Measurements from ENCODE around the gene SMIM14.
"Not testable (repeated sequence)": the region's sequence is repeated elsewhere in the genome, so short reads cannot be mapped to it uniquely, and the experiment has no call there.

The SMIM14 gene

DNA sequence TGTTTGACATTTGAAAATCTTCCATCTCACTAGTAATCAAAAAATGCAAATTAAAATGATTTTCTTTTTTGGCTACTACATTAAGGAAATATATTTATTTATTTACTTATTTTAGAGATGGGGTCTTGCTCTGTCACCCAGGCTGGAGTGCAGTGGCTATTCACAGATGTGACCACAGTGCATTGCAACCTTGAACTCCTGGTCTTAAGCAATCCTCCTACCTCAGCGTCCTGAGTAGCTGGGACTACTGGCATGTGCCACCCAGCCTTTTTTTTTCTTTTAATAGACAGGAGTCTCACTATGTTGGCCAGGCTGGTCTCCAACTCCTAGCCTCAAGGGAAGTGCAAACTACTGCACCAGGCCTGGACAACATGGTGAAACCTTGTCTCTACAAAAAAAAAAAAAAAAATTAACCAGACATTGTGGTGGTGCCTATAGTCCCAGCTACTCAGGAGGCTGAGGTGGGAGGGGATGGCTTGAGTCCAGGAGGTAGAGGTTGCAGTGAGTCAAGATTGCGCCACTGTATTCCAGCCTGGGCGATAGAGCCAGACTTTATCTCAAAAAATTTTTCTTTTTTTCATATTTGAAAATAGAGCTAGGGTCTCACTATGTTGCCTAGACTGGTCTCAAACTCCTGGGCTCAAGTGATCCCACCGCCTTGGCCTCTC, 4.4 kb upstream of the SMIM14 start:
- no peak for DNase-seq

DNA sequence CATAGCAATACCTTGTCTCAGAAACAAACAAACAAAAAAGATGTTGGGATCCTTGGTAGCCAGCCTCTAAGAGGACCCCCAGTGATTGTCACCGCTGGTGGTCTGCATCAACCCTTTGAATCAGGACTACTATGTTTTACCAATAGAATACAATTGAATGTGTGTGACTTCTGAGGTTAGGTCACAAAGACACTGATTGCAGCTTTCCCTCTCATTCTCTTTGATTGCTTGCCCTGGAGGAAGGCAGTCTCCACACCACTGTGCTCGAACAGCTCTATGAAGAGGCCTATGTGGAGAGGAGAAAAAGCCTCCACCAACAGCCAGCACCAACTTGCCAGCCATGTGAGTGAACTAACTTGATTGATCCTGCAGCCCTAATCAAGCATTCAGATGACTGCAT, 2.8 kb upstream of the SMIM14 start:
- no peak for DNase-seq

DNA sequence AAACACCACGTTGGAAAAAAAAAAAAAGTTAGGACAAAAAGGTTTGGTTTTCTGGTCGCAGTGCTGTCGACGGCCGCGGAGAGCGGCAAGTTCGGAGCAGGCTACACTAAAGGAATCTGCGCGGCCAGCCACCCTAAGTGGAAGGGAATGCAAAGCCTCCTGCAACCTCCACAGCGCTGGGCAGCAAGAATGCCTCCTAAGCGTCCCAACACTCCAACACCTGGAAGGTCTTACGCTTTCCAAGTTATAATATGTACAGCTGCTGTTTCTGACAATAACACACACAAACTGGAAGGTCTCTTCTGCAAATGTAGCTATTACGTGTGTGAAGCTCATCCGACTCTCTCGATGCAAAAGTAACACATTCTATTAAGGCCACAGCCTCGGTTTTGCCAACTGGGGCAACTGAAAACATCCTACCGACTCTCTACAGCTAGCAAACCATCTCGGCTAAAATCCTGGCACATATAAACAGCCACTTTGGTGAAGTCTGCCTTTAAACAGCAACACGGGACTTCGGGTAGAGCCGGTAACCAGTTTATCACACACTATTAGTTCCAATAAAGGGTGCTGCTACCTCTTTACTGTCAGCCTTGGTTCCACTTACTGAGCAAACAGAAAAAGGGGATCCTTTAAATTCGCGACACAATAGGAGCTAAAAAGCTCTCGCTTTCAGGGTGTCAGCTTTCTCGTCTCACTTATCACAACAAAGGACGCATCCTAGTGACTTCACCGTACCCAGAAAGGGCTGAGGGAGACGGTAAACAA, 895 bp downstream of the SMIM14 start:
- DNase-seq: no peak

DNA sequence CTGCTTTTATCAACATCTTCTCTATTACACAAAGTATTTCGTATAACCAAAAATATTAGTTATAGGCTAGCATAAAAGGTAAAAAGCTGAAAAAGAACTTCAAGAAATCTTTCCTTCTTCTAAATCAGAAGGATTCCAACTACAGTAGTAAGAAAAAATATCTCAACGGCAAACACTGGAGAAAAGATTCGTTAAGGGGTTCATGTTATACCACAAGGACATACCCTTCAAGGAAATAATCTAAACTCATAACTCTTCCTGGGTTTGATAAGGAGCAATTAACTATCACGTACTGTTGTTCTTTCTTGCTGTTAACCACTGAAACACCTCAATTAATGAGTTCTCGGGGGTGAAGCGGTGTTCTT, 1.5 kb downstream of the SMIM14 start:
- no peak for DNase-seq

DNA sequence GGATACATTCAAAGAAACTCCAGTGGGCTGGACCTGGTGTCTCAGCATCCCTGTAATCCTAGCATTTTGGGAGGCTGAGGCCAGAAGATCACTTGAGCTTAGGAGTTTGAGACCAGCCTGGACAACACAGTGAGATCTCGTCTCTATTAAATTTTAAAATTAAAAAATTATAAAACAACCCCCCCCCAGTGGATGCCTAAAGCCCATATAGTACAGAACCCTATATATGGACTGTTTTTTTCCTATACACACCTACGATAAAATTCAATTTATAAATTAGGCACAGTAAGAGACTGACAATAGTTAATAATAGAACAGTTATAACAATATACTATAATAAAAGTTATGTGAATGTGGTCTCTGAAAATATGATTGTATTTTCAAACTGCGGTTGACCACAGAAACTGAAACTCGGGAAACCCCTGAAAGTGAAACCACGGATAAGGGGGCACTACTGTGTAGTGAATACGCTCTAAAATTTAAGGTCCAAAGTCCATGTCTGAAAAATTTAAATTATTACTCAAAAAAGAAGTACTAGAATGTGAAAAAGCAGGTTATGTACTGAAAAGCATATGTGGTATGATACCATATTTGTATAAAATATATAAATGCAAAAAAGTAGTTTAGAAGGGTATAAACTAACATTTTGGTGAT, 2.0 kb downstream of the SMIM14 start:
- no peak for DNase-seq

DNA sequence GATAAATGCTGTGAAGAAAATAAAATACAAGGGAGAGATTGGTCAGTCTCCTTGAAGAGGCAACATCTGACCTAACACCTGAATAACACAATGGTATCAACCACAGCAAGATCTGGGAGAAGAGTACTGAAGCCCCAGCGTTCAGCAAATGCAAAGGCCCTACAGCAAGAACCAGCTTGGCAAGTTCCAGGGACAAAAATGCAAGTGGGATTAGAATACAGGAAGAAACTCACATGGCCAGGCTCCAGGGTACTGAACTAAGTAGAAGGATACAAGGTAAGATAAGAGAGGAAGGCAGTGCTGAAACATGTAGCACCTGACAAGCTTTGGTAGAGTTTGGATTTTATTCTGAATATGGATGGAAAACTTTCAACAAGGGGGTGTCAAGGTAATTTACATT, 3.6 kb downstream of the SMIM14 start:
- no peak for DNase-seq

DNA sequence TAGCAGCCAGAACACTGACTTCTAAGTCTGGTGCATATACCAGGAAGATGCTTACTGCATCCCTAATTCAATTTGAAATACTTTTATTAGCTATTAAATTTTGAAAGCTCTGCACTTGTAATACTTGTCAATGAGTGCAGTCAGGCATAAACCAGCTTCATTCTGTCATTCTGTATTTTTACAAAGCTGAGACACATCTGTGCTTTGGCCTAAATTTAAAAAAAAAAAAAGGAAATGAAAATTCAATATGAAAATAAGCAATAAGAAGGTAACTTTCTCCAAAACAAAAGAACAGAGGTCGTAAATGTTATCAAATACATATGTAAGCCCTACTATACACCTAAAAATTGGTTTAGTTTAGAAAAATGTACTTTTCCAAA, 7.0 kb downstream of the SMIM14 start:
- no peak for DNase-seq

DNA sequence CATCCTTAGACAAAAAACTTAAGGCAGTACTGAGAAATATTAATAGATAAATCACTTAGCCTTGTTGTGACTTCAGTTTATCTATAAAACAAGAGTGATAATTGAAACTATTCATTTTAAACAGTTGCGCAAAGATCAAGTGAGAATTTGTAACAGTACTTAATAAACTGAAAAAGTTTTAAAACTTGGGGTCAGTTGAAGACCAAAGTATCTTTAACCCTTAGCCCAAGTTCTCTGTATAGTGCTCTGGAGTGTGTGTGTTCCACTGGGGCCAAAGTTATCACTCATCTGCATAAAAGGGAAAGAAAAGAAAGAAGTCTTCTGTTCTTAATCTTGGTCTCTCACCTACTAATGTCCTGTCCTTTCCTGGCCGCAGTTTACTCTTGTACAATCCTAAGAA, 11.3 kb downstream of the SMIM14 start:
- no peak for DNase-seq

DNA sequence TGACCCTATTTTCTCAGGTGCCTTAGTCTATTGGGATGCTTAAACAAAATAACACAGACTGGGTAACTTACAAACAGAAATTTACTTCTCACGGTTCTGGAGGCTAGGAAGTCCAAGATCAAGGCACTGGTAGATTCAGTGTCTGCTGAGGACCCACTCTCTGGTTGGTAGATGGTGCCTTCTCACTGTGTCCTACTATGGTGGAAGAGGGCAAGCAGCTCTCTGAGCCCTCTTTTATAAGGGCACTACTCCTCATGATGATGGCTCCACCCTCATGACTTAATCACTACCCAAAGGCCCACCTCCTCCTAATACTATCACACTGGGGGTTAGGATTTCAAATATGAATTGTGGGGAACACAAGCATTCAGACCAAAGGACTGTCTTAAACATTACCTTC, 11.8 kb downstream of the SMIM14 start:
- no peak for DNase-seq

DNA sequence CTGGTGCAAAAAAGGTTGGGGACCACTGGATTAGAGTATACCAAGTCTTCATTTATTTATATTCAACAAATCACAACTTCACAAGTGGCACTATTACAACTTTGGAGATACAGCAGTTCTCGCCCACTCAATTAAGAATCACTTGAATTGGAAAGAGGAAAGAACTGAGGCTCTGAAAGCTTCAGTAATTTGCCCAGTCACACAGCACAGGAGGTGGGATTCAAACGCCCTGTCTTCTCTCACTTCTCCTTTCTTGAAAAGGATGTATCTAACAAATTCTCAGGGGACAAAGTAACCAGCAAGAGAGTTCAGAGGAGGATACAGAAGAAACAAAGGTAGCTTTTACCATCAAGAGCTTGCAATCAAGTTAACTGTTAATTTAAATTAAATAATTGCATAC, 12.4 kb downstream of the SMIM14 start:
- no peak for DNase-seq

DNA sequence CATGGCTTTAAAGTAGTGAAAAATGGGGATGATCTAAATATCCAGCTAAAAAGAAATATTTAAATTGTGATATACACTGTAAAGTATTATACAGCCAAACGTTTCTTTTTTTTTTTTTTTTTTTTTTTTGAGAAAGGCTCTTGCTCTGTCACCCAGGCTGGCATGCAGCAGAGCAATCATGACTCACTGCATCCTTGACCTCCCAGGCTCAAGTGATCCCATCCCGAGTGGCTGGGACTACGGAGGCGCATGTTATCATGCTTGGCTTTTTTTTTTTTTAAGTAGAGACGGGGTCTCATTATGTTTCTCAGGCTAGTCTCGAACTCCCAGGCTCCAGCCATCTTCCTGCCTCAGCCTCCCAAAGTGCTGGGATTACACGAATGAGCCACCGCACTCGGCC, 17.1 kb downstream of the SMIM14 start:
- DNase-seq: no peak

DNA sequence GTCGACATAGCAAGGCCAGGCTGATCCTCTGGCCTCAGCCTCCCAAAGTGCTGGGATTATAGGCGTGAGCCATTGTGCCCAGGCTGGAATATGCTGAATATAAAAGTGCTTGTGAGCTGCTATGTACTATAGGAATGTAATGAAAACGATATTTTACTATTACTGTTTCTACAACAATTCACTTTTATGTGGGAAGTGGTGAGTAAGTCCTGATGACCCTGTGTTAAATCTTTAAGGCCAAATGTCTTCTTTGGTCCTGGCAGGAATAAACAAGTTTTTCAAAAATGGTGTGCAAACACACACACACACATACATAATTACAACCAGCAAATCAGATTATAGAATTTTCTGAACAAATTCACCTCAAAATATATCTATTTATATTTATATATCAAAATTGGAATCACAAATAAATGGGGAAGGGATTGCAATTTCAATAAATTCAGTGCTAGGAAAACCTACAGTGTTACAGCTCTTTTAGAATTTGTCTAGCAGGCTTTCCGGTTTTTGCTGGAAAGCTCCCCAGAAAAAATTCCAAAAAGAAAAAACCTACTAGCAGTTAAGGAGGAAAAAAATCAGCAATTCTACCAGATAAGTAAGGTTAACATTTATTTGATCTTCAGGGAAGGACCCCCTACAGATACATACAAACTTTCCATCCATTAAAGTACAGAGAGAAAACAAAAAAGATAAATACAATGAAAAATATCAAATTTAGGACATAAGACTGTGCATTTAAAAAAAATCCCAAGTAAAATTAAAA, 17.9 kb downstream of the SMIM14 start:
- no peak for DNase-seq

DNA sequence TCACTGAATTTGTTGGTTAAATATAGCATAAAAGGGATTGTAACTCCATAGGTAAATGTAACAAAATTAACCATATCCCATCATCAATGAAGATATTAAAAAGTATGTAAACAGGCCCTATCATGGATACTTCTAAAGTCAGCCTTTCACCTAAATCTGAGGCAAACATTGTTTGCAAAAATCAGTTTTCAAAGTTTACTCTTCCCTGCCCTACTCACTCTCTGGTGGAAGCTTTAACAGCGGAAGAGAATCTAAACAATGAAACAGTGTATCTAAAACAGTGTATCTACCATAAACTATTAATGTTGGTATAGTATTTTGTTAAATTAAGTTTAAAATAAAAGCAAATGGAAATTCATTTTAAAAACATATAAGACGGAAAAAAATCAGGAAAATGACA, 21.1 kb downstream of the SMIM14 start:
- no peak for DNase-seq

DNA sequence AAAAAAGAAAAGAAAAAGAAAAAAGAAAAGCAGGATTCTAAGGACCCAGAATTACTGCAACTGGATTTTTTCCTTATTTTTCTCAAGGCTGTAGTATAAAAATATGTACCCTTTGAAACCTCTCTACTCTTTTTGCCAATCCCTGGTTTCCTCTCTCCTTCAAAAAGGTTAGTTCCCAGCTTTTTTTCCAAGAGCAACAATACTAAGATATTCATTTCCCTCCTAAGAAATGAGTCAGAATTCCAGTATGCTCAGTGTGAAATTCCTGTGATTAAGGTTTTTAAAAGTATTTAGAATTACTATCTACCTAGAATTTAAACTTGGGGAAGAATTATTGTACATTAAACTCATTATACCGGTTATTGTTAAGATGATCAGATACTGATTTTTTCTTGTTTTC, 22.0 kb downstream of the SMIM14 start:
- DNase-seq: no peak

DNA sequence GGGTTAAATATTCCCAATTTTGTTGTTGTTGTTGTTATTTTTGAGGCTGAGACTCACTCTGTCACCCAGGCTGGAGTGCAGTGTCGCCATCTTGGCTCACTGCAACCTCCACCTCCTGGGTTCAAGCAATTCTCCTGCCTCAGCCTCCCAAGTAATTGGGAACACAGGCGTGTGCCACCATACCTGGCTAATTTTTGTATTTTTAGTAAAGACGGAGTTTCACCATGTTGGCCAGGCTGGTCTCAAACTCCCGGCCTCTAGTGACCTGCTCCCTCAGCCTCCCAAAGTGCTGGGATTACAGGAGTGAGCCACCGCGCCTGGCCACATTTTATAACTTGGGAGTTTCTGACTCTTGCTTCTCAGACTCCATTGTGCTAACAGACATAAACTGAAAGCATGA, 22.6 kb downstream of the SMIM14 start:
- not testable (repeated sequence) for DNase-seq

DNA sequence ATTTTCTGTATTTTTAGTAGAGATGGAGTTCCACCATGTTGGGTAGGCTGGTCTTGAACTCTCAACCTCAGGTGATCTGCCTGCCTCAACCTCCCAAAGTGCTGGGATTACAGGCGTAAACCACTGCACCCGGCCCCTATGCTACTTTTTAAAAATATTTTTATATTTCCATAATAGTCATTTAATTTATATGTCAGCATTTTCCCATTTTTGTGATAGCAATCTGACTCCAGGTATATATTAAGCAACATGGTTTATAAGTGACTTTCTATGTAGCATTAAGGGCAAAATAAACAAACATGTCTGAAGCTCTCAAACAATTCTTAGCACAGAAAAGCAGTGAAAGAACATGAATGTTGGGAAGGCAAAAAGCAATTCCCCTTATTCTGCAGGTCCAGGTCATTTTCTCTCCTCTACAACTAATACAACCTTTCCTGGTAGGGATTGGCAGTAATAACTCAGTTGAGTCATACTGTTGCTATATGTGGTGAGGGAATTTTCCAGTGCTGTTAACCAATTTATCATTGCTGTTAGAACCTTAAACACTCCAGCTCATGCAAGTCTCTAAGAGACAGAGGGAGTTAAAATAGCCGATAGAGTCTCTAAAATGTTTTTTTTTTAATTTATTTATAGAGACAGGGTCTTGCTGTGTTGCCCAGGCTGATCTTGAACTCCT, 24.0 kb downstream of the SMIM14 start:
- DNase-seq: no peak

DNA sequence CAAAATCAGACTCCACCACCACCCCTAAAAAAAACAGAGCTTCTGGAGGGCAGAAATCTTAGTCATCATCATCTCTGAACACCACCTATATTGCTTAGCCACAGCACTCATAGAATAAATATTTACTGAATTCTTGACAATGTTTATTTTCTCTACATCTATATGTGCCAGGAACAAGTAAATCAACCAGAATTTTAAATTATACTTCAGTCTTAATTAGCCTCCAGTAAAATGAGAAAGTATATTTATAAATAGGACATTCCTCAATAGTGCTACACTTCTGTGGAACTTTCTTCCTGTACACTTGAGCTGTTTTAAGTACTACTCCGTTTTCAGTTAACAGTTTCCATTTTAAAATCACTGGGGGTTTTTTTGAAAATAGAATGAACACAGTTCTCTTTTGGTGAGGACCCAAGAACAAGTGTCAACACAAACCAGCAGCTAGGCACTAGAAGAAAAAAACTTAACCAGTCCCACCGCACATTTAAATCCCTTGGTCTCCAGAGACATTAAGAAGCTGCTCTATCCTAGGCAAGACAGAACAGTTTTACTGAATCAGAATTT, 25.5 kb downstream of the SMIM14 start:
- no peak for DNase-seq

DNA sequence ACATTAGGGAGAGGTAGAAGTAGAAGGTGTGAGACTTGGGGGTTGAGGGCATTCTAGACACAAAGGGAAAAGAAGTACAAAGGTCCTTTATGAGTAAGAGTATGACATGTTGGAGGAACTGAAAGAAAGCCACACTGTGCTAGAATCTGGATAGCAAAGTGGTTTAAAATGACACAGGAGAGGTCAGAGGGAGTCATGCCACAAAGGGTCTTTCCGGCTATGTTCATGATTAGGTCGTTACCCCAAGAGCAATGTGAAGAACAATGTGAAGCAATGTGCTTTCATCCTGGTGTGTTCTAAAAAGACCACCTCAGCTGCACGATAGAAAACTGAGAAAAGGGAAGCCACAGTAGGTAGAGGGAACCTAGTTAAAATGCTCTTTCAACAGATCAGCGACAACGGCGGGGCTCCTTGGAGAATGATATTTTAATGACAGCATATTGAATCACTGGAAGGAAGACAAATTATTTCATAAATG, 29.2 kb downstream of the SMIM14 start:
- DNase-seq: no peak

DNA sequence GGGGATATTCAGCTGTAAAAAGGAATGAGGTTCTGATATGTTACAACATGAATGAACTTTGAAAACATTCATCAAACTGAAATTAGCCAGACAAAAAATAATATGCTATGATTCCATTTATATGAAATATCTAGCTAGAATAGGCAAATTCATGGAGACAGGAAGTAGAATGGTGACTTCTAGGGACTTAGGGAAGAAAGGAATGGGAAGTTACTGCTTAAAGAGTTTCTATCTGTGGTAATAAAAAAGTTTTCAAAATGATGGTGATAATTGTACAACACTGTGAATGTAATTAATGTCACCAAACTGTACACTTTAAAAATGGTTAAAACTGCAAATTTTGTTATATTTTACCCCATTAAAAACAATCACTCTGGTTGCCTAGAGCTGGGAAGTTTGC, 30.2 kb downstream of the SMIM14 start:
- no peak for DNase-seq

DNA sequence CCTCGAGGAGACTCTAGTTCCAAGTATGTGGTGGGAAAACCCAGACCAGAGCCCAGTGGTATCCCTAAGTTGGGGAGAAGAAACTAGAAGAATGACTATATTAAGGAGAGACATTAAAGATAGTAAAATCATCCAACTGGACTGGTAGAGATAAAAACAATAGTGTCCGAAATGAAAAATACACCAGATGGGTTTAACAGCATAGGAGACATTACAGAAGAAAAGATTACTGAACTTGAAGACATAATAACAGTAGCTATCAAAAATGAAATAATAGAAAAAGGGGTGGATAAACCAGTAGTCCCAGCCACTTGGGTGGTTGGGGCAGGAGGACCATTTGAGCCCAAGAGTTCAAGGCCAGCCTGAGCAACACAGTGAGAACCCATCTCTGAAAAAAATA, 31.9 kb downstream of the SMIM14 start:
- no peak for DNase-seq

DNA sequence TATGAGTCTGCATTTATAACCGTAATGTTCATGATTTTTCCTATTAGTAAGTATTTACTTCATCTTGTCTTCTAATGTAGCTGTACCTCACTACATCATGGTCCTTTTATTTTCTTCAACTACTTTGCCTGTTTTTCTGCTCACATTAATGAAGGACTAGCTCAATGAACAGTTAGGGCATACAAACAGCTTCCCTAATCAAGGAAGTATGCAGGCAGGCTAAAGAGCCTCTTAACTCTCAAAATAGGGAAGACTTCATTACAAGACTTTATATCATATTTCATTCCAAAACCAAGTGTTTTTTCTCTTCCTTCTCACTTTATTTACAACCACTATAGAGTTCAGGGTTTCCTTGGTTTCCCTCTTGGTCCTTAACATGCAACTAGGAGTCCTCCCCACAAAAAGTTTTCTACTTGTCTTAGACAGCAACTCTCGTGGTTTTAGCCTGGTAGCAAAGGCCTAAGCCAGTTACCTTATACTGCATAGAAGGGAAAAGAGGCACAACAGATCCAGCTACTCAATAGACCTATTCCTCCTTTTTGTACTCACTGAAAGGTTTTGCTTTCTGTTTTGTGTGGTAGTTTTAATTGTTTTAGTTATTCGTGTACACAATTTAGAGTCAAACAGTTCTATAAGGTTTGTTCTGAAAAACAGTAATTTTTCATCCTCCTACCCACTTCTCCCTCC, 40.8 kb downstream of the SMIM14 start:
- no peak for DNase-seq

DNA sequence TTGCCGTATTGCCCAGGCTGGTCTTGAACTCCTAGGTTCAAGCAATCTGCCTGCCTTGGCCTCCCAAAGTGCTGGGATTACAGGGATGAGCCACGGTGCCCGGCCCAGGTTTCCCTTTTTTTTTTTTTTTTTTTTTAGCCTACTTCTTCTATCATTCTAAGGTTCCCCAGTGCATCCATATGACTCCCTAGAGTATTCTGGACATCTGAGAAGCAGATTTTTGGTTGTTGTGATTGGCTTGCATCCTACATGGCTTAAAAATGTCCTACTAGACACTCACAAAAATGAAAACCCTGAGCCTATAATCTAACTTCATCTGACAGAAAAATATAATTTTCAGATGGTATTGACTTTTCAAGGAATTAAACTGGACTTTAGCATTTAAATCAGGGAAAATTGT, 41.7 kb downstream of the SMIM14 start:
- no peak for DNase-seq
